HG02588 (cell line): ENCODE data around the gene PNPLA3.

Experiments used
- ATAC-seq: cut with Tn5 transposase; IDR thresholded peaks from one replicate; pipeline ENCODE4 v1.9.1; 2021; ENCODE audit warnings: mild to moderate bottlenecking, moderate library complexity; ENCODE audit not compliant: unreplicated experiment

PNPLA3 gene

DNA sequence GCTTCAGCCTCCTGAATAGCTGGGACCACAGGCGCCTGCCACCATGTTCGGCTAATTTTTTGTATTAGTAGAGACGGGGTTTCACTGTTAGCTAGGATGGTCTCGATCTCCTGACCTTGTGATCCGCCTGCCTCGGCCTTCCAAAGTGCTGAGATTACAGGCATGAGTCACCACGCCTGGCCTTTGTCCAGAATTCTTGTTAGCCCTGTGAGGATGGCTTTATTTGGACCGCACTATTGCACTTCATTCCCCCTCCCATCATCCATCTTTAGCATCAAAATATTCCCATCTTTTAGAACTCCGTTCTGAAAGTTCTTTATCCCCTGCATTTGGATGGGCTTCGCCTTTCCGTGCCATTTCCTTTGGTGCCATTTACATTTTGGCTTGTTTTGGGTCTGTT, 34.3 kb downstream of the PNPLA3 start:
- no peak for ATAC-seq

GRCh38 chr22:43964314-43964857, 40.8 kb downstream of the PNPLA3 start:
- ATAC-seq: no peak

DNA sequence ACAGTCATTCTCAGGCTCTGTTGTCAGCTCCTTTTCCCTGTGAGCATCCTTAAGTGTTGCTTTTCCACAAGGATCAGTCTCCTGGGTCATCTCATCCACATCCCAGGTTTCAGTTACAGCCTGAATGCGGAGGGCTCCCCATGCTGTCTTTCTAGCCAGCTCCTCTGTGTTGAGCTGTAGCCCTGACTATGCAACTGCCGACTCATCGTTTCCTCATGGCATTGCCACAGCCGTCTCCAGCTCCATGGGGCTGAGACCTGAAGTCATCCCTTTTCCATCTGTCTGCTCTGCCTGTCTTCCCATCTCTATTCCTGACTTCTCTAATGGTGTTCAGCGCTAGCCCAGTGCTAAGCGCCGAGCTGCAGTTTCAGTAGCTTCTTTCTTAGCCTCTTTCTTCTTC, 43.5 kb downstream of the PNPLA3 start:
- no peak for ATAC-seq

GRCh38 chr22:43968614-43969013, 45.0 kb downstream of the PNPLA3 start:
- ATAC-seq: no peak

DNA sequence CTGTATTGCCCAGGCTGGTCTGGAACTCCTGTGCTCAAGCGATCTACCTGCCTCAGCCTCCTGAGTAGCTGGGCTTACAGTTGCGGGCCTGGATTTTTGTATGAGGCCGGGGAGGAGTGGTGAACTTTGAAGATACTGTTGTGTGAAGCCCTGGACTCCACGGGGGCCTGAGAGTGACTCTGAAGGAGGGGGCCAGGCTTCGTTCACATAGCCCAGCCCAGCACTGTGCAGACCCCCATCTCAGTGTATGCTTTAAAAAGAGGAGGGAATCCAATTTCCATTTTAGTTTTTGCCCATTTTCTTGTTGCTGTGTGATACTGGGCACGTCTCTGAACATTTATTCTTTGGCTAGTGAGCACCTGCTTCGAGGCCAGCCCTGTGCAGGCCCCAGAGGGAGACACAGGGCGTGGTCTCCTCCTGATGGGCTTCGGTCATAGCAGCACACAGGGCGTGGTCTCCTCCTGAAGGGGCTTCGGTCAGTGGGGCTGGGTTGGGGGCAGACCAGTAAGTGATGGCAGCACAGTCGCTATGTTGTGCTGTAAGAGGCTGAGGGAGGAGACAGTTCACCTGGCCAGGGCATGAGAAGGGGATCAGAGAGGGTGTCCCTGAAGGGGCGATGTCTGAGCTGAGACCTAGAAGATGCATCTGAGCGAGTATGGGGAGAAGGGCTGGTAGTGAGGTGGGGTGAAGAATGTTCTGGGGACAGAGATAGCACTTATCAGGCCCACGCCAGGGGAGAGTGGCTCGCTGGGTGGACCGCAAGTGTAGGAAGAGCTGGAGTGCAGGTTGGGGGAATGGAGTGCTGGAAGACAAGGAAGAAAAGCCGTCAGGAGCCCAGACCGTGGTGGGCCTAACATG, 45.6 kb downstream of the PNPLA3 start:
- ATAC-seq: no peak

- ATAC-seq: no peak
Observed at GRCh38 chr22:43969989-43970755, 46.6 kb downstream of the PNPLA3 start.

GRCh38 chr22:43971112-43971511, 47.5 kb downstream of the PNPLA3 start:
- ATAC-seq: no peak

DNA sequence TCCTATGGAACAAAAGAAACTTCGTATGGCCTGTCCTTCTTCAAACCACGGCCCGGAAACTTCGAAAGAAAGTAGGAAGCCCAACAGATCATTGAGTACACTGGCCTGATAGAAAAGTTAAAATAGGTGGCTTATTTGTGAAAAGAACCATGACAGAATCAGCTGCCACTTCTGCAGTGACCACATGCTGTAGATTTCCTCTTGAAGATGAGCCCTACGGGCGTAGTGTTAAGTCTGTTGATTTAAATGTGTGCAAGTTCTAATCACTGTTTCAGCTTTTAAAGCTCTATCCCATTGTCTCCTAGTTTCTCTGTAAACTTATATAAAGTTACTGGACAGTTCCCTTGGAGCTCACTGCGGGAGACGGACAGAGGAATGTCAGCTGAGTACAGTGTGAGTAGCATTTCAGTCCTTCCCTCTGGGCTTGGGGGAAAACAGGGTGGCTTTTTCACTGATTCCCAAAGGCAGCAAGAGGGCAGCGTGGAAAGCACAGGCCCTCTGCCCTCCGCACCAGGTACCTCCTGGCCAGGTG, 49.4 kb downstream of the PNPLA3 start:
- no peak for ATAC-seq

- ATAC-seq: no peak
Observed at GRCh38 chr22:43974028-43974545, 50.5 kb downstream of the PNPLA3 start.

- no peak for ATAC-seq
Observed at GRCh38 chr22:43975041-43975440, 51.4 kb downstream of the PNPLA3 start.

GRCh38 chr22:43976861-43977795, 53.5 kb downstream of the PNPLA3 start:
- no peak for ATAC-seq

DNA sequence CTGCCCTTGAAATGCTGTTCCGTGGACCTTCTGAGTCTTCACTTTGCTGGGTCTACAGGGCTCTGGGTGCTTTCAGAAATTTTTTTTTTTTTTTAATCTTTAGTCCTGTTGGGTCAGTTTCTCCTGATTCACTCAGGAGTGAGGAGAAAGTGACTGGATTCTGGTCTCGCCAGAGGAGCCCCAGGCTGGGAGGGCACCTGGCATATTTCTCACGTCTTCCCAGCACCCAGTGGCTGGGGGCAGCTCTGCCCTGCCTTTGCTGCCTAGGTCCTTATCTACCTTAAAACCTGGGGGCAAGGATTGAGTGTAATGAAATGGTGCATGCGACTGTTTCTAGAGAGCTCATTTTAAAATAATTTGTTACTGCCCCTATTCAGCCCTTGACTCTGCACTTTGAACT, 55.0 kb downstream of the PNPLA3 start:
- no peak for ATAC-seq

DNA sequence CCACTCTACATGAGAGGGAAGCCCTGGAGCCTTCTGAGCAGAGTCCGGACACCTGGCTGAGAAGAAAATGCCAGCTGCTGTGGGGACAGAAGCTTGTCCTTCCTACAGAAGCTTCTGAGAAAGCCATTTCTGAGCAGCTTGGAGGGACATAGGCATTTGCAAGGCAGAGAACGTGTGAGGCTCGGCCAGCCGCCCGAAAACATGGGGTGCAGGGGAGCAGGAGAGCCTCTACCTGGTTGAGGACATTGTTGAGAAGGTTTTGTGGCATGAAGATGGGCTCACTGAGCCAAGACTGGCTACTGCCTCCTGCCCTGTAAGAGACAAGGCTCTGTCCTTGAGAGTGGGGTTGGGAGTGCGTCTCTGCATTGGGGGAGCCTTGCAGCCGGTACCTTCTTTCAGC, 57.0 kb downstream of the PNPLA3 start:
- ATAC-seq: no peak

DNA sequence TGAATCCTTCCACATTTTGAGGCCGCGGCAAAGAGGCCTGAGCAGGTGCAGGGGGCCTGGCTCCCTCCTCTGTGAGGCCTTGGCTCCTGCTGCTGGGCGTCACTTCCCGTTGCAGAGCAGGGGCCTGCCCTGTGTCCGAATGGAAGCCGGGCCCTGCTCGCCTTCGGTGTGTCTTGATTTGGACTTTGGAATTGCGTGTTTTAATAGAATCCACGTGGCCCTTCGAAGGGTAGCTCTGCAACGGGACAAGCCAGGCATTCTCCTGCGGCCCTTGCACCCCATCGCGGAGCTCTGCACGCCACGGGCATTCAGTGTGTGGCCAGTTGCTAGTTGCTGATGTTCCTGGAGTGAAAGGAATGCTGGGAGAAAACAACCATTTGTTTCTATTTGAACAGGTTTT, 57.4 kb downstream of the PNPLA3 start:
- ATAC-seq: no peak

DNA sequence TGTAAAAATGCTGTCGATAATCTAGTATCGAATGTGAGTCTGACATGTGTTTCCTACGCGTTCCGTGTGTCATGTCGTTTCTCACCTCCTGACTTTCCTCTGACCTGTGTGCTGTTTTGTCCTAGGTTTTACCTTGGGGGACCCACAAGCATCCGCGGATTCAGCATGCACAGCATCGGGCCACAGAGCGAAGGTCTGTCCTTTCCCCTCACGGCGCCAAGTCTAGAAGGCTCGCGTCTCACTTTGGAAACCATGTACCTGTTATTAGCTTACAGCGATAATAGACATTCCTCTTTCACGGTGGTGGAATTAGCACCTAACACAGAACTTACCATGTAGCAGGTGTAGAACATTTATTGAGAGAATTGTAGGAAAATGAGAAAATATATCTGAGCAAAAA, 60.2 kb downstream of the PNPLA3 start:
- ATAC-seq: no peak

DNA sequence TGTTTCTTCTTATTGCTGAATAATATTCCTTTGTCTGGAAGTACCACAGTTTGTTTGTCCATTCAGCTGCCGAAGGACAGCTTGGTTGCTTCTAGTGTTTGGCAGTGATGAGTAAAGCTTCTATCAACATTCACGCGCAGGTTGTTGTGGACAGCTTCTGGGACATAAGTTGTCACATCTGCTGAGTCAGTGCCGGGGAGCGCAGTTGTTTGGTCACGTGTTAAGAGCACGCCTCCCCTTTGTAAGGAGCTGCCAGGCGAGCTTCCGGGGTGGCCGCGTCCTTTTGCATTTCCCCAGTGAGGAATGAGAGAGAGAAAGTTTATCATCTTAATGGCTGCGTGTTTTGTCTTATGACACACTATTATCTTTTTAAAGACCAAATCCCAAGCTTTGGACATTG, 61.9 kb downstream of the PNPLA3 start:
- no peak for ATAC-seq

GRCh38 chr22:43988116-43988820, 64.7 kb downstream of the PNPLA3 start:
- ATAC-seq: no peak

GRCh38 chr22:43988960-43989359, 65.4 kb downstream of the PNPLA3 start:
- no peak for ATAC-seq

DNA sequence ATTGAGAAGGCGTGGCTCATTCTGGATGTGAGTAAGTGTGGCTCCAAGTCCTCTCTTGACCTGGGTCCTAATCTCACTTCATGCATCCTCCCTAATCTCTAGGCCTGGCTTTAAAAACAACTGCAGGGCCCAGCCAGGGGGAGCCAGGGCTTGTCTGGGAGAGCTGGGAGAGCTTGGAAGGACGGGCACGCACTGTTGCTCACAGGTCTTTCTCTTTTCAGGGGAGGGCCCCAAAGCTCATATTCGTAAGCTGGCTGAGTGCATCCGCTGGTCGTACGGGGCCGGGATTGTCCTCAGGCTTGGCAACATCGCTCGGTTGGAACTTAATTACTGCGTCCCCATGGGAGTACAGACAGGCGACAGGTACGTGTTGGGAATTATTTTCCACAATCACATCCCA, 66.4 kb downstream of the PNPLA3 start:
- ATAC-seq: no peak
